NB4 (cell line): ENCODE results near the gene OBSCN.

ENCODE experiments used
- DNase-seq: peaks from one replicate; pipeline ENCODE4 v3.0.0; 2010; ENCODE audit warnings: low read depth
- H3K4me3 ChIP-seq: one replicate; pipeline ENCODE4 v1.5.1; 2011; ENCODE audit warnings: mild to moderate bottlenecking, low read depth, low read length, moderate library complexity
- CTCF ChIP-seq: IDR thresholded peaks from one replicate; pipeline ENCODE4 v1.5.1; 2012; ENCODE audit warnings: low read depth, low read length
- MYC ChIP-seq: IDR thresholded peaks from 2 replicates; pipeline ENCODE4 v1.6.1; 2011; ENCODE audit warnings: low read depth, low read length
- POLR2A ChIP-seq: IDR thresholded peaks from 2 replicates; pipeline ENCODE4 v1.6.1; 2011; ENCODE audit warnings: mild to moderate bottlenecking; ENCODE audit not compliant: insufficient read length; ENCODE audit errors: extremely low read depth
- TF ChIP-seq, protein P1 (sequence below): IDR thresholded peaks from 2 replicates; pipeline ENCODE4 v1.6.1; 2011; ENCODE audit warnings: low read depth, low read length

The OBSCN gene

GRCh38 chr1:228348708-228349467, 141.0 kb downstream of the OBSCN start:
- DNase-seq: no peak
- no peak overlapping the region for H3K4me3 ChIP-seq
- TF ChIP-seq CTCF (no peak), MYC (no peak), POLR2A (no peak)
- TF ChIP-seq, protein P1, sequence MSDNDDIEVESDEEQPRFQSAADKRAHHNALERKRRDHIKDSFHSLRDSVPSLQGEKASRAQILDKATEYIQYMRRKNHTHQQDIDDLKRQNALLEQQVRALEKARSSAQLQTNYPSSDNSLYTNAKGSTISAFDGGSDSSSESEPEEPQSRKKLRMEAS: no peak

DNA sequence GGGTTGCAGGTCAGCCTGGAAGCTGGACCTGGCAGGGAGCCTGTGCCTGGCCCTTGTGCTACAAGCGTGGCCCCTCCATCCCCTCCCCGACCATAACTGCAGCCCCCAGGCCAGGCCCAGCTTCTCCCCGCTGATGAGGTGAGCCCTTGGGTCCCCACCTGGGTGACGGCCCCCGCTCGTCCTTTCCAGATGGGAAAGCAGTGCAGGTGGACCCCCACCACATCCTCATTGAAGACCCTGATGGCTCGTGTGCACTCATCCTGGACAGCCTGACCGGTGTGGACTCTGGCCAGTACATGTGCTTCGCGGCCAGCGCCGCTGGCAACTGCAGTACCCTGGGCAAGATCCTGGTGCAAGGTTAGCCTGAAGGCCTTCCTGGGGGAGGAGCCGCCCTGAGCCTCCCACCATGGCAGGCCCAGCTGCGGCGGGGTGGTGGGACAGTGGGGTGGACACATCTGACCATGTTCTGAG, 141.9 kb downstream of the OBSCN start:
- no peak for DNase-seq
- TF ChIP-seq, protein P1: no peak
- no peak for TF ChIP-seq MYC
- TF ChIP-seq POLR2A: no peak
- no peak for TF ChIP-seq CTCF
- no peak overlapping the region for H3K4me3 ChIP-seq

GRCh38 chr1:228350179-228350742, 142.4 kb downstream of the OBSCN start:
- DNase-seq: no peak
- no peak overlapping the region for H3K4me3 ChIP-seq
- TF ChIP-seq CTCF (no peak), POLR2A (no peak)
- TF ChIP-seq, protein P1: no peak

- no peak for DNase-seq
- no peak for TF ChIP-seq CTCF
- TF ChIP-seq POLR2A: no peak
- no peak for TF ChIP-seq MYC
- TF ChIP-seq, protein P1: no peak
- H3K4me3 ChIP-seq: no peak overlapping the region
These were observed 143.3 kb downstream of the OBSCN start for GRCh38 chr1:228350831-228351781.

DNA sequence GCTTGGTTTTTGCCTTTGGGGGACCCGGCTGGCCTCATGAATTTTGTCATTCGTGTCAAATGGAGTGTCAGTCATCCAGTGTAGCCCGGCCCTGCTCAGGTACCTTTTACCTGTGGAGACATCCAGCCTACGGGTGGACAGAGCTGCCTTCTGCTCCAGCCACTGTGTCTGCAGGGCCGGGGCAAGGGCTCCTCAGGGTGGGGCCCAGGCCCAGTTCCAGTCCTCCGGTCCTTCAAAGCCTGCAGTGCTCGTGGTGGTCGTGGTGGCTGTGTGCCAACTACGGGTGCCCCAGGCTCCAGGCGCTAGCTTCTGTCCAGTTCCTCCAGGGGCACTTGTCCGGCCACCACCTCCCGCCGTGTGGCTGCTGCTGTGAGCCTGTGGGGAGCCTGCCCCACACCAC, 144.0 kb downstream of the OBSCN start:
- TF ChIP-seq CTCF: no peak
- no peak overlapping the region for H3K4me3 ChIP-seq
- DNase-seq: no peak
